GM21786 (cell line): ENCODE data around the gene SLC23A1.
"Not testable (repeated sequence)": the region's sequence is repeated elsewhere in the genome, so short reads cannot be mapped to it uniquely, and the experiment has no call there.

ENCODE experiments used
- ATAC-seq: cut with Tn5 transposase; IDR thresholded peaks from one replicate; pipeline ENCODE4 v1.9.1; 2021; ENCODE audit not compliant: unreplicated experiment

Gene SLC23A1

DNA sequence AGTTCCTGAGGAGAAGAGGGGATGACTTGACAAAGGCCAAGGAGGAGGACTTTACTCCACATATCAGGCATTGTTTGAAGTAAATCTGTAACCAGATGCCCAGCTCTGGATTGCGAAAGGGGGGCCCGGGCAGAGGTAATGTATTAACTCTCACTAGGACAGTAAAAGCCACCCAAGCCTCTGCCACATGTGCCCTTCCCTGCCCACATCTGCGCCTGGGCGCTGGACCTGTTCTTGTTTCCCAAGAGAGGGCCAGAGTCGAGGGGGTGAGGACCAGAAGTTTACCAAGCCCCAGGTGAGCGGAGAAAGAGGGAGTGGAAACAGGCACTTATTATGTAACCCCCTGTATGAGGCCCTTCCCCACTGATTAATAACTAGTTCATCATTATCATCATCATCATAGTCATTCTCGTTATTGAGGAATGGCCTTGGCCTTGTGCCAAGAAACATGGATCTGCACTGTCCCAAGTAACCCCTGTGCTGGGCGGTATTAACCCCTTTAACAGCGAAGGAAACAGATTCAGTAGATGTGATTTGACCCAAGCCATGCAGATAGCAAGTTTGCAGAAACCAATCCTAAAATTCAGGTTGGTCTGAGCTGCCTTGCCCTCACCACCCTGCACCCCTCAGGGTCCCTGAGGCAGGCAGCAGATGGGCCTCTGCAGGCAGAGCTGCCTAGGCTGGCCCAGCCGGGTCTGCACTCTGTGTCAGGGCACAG, at the start of gene SLC23A1:
Gene SLC23A1 (minus strand): TSS at position 23 of the 718 bp plus-strand sequence. CDS start 44 bp downstream, outside the sequence.
- no peak for ATAC-seq

DNA sequence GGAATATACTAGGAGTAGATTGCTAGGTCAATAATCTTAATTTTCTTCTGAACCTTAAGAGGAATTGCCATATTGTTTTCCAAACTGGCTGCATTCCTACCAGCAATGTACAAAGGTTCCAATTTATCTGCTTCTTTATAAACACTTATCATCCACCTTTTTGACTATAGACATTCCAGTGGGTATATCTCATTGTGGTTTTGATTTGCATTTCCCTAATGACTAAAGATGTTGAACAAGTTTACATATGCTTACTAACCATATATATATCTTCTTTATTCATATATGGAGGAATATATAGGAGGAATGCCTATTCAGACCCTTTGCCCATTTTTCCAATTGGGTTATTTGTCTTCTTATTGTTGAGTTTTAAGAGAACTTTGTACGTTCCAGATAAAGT, 48.6 kb upstream of the SLC23A1 start:
- ATAC-seq, result no peak

- no peak for ATAC-seq
These were observed 46.9 kb upstream of the SLC23A1 start for GRCh38 chr5:139430015-139430414.

DNA sequence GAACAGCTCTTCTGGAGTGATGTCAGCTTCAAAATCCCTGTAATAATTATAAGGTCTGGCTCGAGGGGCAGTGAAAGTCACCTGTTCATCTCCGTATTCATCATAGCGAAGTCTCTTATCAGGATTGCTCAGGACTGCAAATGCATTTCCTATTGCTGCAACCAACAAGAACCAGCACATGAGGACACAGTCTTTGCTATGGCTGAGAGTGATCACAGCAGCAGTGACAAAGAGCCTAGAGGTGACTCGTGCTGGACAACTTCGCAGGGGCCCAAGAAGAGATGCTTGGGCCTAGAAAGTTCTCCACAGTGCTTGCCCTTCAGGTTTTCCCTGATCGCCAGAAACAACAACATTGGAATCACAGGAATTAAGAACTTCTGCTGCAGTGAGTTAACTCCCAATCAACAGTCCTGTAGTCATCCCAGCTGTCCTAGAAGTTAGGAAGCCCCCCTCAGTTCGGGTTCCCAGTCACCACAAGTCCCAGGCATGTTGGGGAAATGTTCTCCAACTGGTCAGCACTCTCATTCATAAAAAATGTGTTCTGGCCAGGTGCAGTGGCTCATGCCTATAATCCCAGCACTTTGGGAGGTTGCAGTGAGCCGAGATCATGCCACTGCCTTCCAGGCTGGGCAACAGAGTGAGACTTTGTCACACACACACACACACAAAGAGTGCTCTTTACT, 43.2 kb upstream of the SLC23A1 start:
- no peak for ATAC-seq

DNA sequence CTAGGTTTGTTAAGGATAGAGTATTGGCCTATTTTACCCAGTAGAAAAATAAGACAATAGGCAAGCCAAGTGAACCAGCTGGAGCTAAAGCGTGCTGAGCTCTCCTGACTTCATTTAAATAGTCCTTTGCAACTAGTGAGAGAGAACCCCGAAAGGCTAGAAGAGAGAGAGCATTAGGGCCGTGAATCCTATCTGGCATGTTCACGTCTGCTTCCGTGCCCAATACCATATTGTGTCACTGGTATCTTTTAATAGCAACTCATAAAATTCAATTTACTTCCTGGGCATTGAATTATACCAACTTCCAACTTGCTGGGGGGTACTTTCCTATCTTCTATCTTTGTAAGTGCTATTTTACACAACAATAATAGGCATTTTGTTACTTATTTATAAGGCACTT, 42.4 kb upstream of the SLC23A1 start:
- no peak for ATAC-seq

DNA sequence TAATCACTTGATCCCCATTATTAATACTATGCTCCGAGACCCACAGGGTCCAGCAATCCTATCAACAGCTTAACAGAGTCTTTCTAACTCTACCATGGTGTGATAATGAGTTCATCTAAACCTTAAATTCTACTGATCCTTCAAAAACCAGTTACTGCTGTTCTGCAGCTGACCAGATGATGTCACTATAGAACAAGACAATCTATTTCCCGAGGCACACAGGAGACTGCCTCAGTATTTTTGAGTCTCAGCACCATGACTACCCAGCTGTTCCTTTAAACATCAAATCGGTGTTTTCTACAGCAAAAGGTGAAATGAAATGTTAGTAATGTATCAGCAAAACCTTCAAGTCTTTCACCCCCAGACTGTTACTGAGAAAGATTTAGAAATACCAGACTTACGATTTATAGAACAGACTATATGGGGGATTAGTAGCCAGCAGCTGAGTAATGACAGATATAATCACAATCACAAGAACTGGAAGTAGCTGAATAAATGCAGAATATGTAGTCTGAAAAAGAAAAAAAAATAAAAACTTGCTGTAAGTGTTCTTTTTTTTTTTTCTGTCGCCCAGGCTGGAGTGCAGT, 39.3 kb upstream of the SLC23A1 start:
- ATAC-seq, result no peak

GRCh38 chr5:139419226-139420192, 36.4 kb upstream of the SLC23A1 start:
- ATAC-seq, result no peak

- no peak for ATAC-seq
These were observed 35.7 kb upstream of the SLC23A1 start for GRCh38 chr5:139418793-139419192.

DNA sequence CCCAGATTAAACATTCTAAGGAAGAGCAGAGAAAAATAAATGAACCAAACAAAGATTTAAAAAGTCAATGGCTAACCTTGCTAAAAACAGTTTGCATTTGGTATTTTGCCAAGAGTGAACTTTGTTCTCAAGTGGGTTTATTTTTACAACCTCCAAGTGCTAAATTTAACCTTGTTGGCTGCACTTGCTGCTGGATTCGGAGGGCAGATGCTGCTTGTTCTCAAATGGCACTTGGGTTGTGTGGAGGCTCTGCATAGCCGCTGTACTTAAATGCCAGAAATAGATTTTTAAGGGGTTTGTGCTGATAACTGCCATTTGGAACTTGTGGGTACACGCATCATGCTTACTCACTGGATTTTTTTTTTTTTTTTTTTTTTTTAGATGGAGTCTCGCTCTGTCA, 34.1 kb upstream of the SLC23A1 start:
- no peak for ATAC-seq

- ATAC-seq, result no peak
These were observed 33.6 kb upstream of the SLC23A1 start for GRCh38 chr5:139416651-139417050.

DNA sequence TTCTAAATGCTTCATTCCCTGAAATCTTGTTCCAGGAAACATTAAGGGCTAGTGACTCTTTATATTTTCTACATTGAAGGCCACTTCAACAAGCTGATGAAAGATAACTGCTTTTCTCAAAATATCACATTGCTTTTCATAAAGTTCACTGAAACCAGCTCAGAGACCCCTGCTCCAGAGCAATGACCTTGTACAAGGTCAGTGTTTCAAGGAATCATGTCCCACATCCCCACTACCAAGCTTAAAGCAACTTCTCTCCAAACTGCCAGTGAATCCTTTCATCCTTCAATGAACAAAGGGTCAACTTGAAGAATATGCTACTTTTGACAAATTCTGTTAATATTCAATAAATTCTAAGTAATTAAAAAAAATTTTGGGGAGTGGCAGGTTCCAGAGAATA, 32.8 kb upstream of the SLC23A1 start:
- no peak for ATAC-seq

- ATAC-seq, result no peak
These were observed 32.2 kb upstream of the SLC23A1 start for GRCh38 chr5:139415221-139415861.

DNA sequence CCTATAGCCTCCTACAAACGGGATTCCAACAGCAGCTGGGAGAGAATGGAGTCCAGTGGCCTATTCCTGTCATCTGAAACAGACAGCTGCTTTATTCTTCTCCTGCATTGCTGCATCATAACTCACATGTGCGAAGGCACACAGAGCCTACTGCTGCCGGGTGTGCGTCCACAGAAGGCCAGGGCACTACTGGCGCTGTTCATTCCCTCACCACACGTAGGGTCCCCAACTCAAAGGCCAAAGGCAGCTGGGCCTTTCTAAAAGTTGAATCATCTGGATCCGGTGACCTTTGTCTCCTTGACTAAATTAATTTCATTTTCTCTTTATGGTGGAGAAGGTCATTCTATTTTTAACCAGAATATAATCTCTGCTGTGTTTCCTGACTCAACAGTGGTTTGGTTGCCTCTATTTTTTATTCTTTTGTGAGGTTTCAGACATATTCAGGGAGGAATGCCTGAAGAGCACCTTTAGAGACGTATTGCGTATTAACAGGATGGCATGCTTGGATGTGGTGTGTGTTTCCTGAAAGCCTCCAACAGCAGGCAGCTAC, 31.6 kb upstream of the SLC23A1 start:
- no peak for ATAC-seq

GRCh38 chr5:139413963-139414362, 30.9 kb upstream of the SLC23A1 start:
- no peak for ATAC-seq

DNA sequence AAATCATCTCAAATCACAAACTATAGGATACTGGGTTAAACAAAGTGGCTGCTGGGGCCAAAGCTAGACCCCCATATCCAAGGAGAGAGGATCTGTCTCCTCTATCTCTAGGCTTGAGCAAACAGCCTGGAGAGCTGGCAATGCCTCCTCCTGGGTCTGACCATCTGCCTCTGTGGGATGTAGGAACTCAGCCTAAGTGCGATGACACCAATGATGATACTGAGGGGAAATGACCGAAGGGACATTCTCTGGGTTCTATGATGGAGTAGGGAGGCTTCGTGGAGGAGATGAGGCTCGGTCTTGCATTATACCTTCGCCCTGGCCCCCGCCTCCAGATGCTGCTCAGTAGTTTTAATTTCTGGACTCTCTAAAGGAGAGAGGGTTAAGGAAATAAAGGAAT, 30.1 kb upstream of the SLC23A1 start:
- no peak for ATAC-seq

GRCh38 chr5:139410993-139411828, 28.1 kb upstream of the SLC23A1 start:
- no peak for ATAC-seq

DNA sequence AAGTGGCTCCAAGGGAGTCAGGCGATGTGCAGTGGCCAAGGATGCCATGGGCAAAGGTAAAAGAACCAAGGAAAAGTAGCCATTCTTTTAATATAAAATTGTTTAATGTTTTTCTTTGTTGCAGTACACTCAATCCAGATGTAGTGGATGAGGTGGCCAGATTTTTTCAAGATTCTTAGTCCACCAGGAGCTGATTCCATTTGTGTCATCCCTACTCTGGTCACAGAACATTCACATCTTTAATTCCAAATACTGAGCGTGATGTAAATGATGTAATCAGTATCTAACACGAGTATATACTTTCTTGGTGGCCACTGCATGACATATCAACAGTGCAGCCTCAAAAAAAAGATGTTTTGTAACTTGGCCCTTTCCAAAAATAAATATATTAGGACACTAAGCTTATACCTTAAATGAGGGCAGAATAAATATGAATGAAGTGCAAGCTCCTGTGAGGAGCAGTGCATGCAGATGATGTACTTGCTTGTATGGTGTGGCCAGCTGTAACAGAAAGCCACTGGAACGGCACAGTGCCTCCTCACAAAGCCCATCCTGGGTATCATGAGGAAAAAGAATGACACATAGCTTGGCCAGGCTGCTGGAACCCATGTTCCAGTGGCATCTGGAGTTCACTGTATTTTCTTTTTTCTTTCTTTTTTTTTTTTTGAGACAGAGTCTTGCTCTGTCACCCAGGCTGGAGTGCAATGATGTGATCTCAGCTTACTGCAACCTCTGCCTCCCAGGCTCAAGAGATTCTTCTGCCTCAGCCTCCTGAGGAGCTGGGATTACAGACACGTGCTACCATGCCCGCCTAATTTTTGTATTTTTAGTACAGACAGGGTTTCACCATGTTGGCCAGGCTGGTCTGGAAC, 27.3 kb upstream of the SLC23A1 start:
- ATAC-seq, result no peak

GRCh38 chr5:139409116-139409515, 26.0 kb upstream of the SLC23A1 start:
- ATAC-seq, result not testable (repeated sequence)
